ENCODE measurements around the gene DNAJC4.

DNA sequence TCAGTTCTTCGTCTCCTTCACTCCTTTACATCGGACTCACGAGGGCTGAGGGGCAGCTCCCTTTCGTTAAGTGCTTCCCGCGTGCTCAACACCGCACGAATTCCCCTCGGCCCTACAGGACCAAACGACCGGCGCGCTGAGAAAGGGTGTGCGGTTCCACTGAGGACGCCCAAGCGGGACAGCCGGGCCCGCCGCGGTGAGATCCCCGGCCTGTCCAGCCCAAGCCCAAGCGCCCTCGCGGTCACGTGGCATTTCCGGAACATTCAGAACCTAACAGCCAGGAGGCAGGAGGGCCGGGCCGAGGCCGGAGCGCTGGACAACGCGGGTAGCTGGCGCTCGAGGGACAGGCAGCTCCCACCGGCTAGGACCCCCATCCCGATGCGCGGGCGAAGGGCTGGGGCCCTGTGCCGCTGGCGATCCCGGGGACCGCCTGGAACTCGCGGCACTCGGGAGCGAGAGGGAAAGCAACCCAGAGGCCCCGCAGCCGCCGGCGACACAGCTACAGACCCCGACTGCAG is 45.1 kb upstream of the DNAJC4 start:
- TF ChIP-seq FOXP2 (optimal IDR thresholded peaks at IDR 0.05; ENCODE audit: borderline replicate concordance, extremely low read depth, extremely low read length, insufficient read depth): no peak
- peak; percentile 95 for TF ChIP-seq POLR2AphosphoS5 (IDR thresholded peaks at IDR 0.05; ENCODE audit: low read depth, low read length)
- TF ChIP-seq, protein P1, sequence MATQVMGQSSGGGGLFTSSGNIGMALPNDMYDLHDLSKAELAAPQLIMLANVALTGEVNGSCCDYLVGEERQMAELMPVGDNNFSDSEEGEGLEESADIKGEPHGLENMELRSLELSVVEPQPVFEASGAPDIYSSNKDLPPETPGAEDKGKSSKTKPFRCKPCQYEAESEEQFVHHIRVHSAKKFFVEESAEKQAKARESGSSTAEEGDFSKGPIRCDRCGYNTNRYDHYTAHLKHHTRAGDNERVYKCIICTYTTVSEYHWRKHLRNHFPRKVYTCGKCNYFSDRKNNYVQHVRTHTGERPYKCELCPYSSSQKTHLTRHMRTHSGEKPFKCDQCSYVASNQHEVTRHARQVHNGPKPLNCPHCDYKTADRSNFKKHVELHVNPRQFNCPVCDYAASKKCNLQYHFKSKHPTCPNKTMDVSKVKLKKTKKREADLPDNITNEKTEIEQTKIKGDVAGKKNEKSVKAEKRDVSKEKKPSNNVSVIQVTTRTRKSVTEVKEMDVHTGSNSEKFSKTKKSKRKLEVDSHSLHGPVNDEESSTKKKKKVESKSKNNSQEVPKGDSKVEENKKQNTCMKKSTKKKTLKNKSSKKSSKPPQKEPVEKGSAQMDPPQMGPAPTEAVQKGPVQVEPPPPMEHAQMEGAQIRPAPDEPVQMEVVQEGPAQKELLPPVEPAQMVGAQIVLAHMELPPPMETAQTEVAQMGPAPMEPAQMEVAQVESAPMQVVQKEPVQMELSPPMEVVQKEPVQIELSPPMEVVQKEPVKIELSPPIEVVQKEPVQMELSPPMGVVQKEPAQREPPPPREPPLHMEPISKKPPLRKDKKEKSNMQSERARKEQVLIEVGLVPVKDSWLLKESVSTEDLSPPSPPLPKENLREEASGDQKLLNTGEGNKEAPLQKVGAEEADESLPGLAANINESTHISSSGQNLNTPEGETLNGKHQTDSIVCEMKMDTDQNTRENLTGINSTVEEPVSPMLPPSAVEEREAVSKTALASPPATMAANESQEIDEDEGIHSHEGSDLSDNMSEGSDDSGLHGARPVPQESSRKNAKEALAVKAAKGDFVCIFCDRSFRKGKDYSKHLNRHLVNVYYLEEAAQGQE (IDR thresholded peaks at IDR 0.05; ENCODE audit: insufficient read depth in 1 of 2, low read depth in 2 of 2, low read length in 2 of 2): peak in 1 of 2 experiments; percentile 52; a peak in 1 of 4 replicates
